ENCODE results near the gene ICAM4. TPM values are rescaled to one million over a fixed set of nuclear protein-coding genes. Genes with fewer than 3 reads are reported as not detected.
A peak's percentile ranks its signal among the peaks of the same experiment; 100 is the strongest.

The ICAM4 gene
- total and polyA plus RNA-seq, 9 of the 15 experiments (the other 6 are each of a cell fraction or from before 2014, with no cell fraction given), result 14.1 to 86.1 (median 29.6) TPM

DNA sequence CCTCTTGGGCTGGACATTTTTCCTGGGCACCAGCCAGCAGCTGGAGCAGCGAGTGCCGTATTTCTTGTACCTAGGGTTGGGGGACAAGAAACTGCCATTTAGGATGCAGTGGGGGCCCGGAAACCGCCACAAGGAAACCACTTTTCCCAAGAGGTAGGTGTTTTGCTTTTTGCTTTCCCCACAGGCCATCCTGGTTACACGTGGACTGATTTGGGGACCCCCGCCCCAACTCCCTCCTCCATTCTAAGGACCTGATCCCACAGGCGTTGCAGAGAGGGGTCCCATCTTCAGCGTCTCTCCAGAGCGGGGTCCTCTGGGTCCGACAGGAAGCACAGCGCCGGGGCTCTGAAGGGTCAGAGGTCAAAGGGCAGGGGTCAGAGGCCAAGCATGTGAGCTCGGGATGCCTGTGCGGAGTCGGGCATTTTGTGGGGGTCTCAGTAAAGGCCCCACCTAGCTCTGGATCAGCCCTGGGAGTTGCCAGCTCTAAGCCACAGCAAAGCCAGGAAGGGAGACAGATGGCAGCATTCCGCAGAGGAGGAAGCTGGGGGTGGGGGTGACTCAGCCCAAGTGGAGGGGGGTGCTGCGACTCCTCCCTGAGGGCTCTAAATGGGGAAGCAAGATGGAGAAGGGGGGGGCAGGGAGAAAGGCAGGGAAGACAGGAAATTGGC is 18.5 kb downstream of the ICAM4 start (continued):
- TF ChIP-seq, protein P1, sequence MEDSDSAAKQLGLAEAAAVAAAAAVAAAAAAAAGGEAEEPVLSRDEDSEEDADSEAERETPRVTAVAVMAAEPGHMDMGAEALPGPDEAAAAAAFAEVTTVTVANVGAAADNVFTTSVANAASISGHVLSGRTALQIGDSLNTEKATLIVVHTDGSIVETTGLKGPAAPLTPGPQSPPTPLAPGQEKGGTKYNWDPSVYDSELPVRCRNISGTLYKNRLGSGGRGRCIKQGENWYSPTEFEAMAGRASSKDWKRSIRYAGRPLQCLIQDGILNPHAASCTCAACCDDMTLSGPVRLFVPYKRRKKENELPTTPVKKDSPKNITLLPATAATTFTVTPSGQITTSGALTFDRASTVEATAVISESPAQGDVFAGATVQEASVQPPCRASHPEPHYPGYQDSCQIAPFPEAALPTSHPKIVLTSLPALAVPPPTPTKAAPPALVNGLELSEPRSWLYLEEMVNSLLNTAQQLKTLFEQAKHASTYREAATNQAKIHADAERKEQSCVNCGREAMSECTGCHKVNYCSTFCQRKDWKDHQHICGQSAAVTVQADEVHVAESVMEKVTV (CRISPR knock-in tag; IDR thresholded peaks at IDR 0.05), result no peak
- TF ChIP-seq DIDO1 (tag; IDR thresholded peaks at IDR 0.05; ENCODE audit: low read depth) (peak; percentile 46; the same call in 1 of the 2 replicates), MTA1 (IDR thresholded peaks at IDR 0.05; ENCODE audit: borderline replicate concordance) (0 out of 2 replicates have a peak, but pooled peaks have one; percentile 51), POLR2G (IDR thresholded peaks at IDR 0.05; ENCODE audit: low read depth, low read length) (no peak), TFAM (CRISPR knock-in tag; conservative IDR thresholded peaks at IDR 0.05) (no peak), ELF2 (CRISPR knock-in tag; IDR thresholded peaks at IDR 0.05) (no peak), ZBTB8A (IDR thresholded peaks at IDR 0.05; ENCODE audit: partially characterized antibody) (no peak), CREB1 (IDR thresholded peaks at IDR 0.05) (no peak), CREB1 (CRISPR knock-in tag; IDR thresholded peaks at IDR 0.05) (no peak), ZKSCAN8 (CRISPR knock-in tag; IDR thresholded peaks at IDR 0.05) (no peak), TEAD2 (tag; IDR thresholded peaks at IDR 0.05) (no peak), PPARD (CRISPR knock-in tag; IDR thresholded peaks at IDR 0.05) (no peak), SAP30 (IDR thresholded peaks at IDR 0.05; ENCODE audit: borderline replicate concordance, insufficient read depth, low read depth, low read length, poor library complexity, severe bottlenecking) (no peak), COPS2 (conservative IDR thresholded peaks at IDR 0.05) (no peak), NCOR1 (IDR thresholded peaks at IDR 0.05) (no peak), HEY1 (CRISPR knock-in tag; IDR thresholded peaks at IDR 0.05; ENCODE audit: borderline replicate concordance) (no peak)
- TF ChIP-seq, protein P2, sequence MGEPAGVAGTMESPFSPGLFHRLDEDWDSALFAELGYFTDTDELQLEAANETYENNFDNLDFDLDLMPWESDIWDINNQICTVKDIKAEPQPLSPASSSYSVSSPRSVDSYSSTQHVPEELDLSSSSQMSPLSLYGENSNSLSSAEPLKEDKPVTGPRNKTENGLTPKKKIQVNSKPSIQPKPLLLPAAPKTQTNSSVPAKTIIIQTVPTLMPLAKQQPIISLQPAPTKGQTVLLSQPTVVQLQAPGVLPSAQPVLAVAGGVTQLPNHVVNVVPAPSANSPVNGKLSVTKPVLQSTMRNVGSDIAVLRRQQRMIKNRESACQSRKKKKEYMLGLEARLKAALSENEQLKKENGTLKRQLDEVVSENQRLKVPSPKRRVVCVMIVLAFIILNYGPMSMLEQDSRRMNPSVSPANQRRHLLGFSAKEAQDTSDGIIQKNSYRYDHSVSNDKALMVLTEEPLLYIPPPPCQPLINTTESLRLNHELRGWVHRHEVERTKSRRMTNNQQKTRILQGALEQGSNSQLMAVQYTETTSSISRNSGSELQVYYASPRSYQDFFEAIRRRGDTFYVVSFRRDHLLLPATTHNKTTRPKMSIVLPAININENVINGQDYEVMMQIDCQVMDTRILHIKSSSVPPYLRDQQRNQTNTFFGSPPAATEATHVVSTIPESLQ (CRISPR knock-in tag; IDR thresholded peaks at IDR 0.05), result no peak
- TF ChIP-seq, protein P3, sequence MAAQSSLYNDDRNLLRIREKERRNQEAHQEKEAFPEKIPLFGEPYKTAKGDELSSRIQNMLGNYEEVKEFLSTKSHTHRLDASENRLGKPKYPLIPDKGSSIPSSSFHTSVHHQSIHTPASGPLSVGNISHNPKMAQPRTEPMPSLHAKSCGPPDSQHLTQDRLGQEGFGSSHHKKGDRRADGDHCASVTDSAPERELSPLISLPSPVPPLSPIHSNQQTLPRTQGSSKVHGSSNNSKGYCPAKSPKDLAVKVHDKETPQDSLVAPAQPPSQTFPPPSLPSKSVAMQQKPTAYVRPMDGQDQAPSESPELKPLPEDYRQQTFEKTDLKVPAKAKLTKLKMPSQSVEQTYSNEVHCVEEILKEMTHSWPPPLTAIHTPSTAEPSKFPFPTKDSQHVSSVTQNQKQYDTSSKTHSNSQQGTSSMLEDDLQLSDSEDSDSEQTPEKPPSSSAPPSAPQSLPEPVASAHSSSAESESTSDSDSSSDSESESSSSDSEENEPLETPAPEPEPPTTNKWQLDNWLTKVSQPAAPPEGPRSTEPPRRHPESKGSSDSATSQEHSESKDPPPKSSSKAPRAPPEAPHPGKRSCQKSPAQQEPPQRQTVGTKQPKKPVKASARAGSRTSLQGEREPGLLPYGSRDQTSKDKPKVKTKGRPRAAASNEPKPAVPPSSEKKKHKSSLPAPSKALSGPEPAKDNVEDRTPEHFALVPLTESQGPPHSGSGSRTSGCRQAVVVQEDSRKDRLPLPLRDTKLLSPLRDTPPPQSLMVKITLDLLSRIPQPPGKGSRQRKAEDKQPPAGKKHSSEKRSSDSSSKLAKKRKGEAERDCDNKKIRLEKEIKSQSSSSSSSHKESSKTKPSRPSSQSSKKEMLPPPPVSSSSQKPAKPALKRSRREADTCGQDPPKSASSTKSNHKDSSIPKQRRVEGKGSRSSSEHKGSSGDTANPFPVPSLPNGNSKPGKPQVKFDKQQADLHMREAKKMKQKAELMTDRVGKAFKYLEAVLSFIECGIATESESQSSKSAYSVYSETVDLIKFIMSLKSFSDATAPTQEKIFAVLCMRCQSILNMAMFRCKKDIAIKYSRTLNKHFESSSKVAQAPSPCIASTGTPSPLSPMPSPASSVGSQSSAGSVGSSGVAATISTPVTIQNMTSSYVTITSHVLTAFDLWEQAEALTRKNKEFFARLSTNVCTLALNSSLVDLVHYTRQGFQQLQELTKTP (IDR thresholded peaks at IDR 0.05; ENCODE audit: low read depth in 1 of 2, partially characterized antibody in 2 of 2), result no peak
- TF ChIP-seq, protein P4, sequence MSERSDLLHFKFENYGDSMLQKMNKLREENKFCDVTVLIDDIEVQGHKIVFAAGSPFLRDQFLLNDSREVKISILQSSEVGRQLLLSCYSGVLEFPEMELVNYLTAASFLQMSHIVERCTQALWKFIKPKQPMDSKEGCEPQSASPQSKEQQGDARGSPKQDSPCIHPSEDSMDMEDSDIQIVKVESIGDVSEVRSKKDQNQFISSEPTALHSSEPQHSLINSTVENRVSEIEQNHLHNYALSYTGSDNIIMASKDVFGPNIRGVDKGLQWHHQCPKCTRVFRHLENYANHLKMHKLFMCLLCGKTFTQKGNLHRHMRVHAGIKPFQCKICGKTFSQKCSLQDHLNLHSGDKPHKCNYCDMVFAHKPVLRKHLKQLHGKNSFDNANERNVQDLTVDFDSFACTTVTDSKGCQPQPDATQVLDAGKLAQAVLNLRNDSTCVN (CRISPR knock-in tag; IDR thresholded peaks at IDR 0.05), result no peak
